Stimulated activated CD4-positive, alpha-beta T cell treated with anti-CD3 and anti-CD28 coated beads, Interleukin-4, amount 100 ng/mL, for 1 hour (primary cell): ENCODE data around the gene NMT1.
A peak's percentile ranks its signal among the peaks of the same experiment; 100 is the strongest.
"Not testable (repeated sequence)": the region's sequence is repeated elsewhere in the genome, so short reads cannot be mapped to it uniquely, and the experiment has no call there.

Experiments
- DNase-seq: peaks from one replicate; pipeline ENCODE4 v3.0.0-alpha.2; 2020

Gene NMT1

DNA sequence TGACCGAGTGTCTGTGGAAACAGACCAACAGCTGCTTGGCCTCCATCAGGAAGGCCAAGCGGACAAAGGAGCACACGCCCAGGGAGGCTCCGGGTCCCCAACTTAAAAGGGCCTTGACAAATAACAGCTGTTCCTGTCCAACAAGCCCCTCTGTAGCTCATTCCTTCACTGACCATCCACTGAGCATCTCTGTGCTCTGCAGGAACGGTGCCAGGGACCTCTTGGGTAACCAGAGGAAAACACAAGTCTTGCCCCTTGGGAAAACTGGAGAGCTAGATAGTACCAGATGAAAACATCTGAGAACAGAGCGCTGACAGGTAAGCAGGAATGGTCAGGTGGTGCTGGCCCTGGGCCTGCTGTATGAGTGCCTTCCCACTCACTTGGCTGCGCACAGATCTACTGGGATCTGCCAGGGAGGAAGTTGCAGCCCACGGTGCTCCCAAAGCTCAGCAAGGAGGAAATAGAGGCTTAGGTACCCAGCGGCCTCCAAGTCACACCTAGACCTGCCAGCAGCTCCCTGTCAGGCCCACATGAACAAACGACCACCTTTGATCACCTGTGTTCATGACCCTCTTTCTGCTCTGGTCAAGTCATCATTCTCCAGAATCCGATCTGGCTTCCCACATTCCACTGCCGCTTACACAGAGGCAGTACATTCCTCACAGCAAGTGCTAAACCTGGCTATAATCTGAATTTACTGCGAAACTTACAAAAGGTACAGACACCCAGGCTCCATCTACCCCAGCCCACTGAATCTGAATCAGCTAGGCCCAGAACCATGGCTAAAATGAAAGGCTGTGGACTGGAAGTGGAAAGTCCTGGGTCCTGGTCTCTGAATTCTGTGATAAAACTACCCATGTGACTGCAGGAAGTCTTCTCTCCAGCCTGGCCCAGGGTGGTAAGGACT, 22.1 kb upstream of the NMT1 start:
- no peak for DNase-seq

DNA sequence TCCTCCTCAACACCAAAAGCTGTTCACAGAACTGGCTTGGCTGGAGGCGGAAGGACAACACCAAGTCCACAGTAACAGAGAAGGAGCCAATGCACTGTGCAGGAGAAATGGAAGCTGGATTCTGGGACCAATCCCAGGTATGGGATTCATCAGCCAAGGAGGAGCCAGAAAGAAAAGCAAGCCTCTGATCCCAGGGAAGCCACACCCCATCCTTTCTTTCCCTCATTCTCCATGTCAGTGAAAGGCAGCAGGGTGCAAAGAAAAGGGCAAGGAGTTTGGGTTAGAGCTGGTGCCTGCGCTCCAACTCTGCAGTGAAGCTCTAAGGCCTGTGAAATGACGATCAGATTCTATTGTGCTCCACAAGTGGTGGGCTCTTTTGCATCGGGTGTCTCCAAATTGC, 20.7 kb upstream of the NMT1 start:
- no peak for DNase-seq

DNA sequence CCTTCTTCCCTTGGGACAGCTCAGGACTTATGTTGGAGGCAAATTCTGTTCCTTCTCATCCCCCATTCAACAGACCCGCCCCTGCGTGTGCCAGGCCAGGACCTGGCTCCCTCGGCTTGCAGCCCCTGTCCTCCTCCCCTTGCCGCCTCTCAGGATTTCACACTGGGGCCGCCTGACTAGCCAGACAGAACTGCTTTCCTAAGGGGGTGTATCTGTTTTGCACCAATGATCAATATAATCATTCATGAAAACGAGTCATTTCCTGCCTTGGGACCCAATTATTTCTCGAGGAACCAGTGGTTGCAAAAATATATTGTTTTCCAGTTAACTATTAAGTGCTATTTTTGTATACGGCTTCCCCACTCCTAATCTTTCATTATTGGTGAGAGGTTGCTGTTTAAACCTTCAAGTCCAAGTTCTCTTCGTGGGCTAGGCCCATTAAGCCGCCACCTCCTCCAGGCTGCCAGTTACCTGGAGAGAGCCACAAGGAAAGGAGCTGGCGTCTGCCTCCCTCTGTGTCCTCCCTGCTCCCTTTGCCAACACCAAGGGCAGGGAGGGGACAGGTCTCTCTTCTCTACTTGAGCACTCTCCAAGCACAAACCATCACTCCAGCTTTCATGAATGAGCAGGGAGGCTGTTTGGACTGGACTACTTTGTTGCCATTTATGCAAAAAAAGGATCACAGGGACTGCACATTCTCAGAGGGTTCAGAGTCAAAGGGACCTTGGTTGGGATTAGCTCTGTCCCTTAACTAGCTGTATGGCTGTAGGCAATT, 18.6 kb upstream of the NMT1 start:
- no peak for DNase-seq

DNA sequence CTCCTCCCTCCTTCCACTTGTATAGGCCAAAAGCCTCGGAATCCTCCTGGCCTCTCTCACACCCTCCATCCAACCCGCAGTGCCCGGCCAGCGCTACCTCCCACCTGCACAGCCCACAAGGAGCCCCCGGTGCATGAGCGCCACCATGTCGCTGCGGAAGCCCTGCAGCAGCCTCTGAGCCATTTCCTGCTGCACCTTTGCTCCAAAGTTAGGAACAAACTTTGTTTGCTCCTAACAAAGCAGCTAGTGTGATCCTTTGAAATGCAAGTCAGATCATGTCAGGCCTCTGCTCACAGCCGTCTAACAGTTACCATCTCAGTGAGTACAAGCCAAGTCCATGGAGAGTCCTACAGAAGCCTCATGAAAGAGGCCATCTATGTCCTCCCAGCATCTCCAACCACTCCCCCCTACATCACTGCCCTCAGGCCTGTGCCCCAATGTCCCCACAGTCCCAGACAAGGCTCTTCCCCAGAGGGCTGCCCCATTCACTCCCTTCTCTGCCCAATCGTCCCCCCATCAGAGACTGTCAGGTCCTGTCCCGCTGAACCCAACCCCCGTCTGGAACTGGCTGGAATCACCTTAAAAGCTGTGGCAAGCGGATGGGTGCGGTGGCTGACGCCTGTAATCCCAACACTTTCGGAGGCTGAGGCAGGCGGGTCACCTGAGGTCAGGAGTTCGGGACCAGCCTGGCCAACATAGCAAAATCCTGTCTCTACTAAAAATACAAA, 17.1 kb upstream of the NMT1 start:
- DNase-seq, result no peak

DNA sequence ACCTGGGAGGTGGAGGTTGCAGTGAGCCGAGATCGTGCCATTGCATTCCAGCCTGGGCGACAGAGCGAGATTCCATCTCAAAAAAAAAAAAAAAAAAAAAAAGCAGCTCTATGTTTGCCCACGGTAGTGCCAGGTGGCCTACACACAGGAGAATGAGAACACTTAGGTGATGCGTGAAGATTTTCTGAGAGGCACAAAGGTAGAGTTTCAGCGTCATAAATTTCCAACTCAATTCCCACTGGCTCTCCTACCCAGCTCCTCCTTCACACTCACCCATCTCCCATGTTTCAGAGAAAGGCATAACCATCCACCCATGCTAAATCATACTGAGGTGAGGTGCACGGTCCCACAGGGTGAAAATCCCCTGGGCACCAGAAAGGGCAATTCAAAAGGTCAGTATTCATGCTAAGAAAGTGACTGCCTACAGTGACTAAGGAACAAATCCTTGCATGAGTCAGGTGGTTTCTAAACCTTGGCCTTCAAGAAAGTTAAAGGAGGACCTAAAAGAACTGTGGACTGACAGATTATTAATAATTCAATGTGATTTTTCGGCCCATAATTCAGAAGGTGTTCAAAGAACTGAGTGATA, 14.5 kb upstream of the NMT1 start:
- no peak for DNase-seq

DNA sequence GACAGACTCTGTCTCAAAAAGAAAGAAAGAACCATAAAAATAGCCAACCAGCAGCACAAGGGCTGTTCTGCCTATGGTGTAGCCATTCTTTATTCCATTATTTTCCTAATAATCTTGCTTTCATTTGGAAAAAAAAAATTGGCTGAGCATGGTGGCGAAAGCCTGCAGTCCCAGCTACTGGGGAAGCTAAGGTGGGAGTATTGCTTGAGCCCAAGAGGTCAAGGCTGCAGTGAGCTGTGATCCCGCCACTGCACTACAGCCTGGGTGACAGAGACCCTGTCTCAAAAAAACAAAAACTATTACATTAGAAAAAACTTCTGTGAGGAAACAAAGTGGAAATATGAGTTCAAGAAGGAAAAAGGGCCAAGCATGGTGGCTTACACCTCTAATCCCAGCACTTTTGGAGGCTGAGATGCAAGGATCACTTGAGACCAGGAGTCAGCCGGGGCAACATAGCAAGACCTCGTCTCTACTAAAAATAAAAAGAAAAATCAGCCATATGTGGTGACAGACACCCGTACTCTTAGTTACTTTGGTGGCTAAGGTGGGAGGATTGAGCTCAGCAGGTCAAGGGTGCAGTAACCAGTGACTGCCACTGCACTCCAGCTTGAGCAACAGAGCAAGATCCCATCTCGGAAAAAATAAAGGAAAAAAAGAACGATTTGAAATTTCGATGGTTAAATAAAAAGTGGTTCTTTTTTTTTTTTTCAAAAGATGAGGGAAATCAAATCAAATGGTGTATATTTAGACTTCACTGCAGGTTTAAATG, 12.1 kb upstream of the NMT1 start:
- no peak for DNase-seq

DNA sequence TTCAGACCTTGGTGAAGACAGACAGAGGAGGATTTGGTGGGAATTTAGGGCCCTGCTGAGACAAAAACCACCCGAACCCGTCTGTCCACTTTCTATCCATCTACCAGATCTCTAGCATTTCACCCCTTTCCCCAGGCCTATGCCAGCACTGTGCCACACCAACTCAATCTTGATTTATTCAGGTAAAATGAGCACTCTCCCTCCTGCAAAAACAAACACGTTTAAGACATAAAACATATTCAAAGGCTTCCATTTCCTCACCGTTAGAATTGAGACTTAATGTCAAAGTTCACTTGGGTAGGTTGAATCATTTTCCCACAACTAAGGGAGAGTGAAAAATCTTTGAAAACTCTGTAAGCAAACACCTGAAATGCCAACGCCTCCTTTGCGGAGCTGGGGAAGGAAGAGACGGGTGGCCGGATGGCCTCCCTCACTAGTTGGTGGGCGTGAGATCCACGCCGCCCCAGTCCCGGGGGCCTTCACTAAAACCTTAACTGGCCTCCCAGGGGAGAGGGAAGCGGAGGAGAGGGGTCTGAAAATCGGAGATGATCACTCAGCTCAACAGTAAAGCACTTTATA, 10.5 kb upstream of the NMT1 start:
- DNase-seq, result peak; percentile 36

DNA sequence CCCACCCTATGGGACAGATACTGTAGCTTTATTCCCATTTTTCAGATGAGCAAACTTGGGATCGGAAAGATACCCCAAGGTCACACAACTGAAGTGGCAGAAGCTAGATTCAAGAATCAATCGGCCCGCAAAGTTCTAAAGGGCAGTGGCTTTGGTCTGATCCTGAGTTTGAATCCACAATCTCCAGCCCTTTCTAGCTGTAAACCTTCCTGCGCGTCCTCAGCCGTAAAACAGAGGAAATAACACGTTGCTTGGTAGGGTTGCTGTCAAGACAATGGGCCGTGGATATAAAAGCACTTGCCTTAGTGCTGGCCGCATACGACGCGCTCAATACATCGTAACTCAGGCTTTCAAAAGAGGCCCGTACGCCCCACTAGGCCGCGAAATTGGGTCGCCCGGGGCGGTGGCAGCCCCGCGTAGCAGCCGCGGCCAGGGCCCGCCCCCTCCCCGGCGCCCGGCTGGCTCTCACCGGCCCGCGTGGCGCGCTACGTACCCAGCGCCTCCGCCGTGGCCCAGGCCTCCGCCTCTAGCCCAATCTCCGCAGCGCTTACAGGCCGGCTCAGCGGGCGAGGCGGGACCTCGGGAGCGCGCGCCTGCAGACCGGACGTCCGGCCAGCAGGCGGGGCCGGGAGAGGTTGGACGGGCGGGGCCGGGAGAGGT, 9.9 kb upstream of the NMT1 start, which contains the start of gene DCAKD:
Gene DCAKD (minus strand): TSS at position 573 of the 660 bp plus-strand sequence. CDS start 16,747 bp downstream, outside the sequence.
- DNase-seq, result peak; percentile 89

DNA sequence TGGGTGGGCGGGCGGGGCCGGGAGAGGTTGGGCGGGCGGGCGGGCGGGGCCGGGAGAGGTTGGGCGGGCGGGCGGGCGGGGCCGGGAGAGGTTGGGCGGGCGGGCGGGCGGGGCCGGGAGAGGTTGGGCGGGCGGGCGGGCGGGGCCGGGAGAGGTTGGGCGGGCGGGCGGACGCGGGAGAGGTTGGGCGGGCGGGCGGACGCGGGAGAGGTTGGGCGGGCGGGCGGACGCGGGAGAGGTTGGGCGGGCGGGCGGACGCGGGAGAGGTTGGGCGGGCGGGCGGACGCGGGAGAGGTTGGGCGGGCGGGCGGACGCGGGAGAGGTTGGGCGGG, 9.4 kb upstream of the NMT1 start:
- DNase-seq, result not testable (repeated sequence)

DNA sequence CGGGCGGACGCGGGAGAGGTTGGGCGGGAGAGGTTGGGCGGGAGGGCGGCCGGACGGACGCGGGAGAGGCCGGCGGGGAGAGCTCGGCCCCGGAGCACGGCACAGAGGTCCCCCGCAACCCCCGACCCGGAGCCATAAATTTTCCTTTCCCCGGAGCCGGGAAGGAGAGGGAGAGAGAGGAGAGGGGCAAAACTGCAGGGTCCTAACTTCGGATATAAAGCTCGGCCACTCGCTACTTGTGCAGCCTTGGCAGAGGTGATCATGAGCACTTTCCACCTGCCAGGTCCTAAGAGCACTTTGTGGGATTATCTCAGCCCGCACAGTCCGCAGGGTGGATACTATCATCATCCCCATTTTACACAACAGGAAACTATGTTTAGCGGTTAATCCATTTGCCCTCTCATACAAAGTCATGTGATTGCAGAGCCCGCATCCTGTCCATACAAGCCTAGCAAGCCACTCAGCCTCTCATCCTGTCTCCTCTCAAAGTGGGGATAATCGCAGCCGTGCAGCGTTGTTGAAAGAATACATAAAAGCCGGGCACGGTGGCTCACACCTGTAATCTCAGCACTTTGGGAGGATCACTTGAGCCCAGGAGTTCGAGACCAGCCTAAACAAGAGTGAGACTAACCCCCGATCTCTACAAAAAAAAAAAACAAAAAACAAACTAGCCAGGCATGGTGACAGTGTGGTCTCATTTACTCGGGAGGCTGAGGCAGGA, 8.9 kb upstream of the NMT1 start:
- peak; percentile 13 for DNase-seq

DNA sequence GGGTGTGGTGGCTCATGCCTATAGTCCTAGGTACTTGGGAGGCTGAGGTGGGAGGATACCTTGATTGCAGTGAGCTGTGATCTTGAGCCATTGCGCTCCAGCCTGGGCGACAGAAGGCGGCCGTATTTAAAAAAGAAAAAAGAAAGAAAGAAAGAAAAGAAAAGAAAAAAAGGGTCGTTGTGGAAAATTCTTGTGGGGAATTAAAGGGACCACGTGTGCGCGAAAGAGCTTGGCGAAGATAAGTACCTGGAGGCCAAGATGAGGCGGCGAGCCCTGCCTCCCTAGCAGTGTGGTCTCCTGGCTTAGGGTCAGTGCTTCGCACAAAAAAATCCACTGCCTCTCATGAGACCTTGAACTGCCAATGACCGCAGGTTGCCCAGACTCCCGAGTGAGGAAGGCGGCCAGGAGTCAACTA, 728 bp upstream of the NMT1 start:
- peak; percentile 3 for DNase-seq

DNA sequence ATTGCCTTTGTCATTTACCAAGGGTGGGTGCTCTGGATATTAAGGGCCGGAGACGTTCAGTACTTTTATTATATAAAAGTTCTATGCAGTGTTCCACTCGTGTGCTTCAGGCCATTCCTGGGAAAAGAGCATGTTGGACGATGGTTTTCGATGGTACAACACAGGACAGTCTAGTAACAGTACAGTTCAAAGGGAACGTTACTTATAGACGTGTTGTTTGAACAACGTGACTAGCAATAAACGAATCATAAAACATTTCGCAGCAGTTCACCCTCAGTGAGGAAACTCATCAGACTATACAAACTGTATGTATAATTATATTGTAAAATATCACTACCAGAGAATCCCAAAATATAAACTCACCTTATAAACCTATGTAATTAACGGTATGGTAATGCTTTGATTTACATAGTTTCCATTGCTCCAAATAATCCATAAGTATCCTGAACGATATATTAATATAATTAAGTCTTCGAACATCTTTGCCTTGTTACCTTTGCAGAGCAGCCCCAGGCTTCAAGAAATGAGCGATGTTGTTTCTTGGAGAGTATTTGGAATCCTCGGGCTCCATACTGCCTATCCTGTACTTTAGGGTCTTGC, 589 bp downstream of the NMT1 start:
- DNase-seq, result no peak

DNA sequence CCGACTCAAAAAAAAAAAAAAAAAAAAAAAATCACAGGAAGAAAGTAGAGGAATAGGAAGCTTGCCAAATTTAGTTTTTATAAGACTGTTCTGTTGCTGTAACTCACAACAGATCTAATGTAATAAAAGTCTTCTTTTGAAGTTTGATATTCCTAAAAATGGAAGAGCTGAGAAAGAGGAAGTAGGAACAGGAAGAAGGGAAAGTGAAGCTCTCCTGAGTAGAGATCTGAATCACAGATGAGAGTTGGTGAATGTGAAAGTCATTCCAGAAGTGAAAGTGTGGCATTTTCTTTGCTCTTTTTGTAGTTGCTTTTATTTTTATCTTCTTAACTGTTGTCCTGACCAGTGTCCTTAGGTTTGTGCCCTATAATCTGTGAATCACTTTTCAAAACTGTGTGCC, 2.1 kb downstream of the NMT1 start:
- no peak for DNase-seq

DNA sequence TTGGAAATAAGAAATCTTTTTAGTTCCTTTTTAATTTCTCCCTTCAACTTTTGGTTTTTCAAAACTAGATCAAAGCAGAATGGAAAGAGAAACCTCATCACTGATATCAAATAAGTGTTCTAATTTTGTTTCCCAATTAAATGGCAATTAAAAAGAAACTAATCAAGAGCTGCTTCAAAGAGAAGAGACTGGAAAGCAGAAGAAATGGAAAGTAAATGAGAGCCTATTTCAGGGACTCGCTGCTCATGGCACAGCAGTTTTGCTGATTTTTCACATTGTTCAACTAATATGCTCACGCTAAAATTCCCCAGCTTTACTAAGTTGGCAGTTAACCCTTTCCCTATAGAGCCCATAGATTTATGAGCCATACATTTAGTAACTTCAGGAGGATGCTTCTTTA, 6.5 kb downstream of the NMT1 start:
- DNase-seq, result no peak

DNA sequence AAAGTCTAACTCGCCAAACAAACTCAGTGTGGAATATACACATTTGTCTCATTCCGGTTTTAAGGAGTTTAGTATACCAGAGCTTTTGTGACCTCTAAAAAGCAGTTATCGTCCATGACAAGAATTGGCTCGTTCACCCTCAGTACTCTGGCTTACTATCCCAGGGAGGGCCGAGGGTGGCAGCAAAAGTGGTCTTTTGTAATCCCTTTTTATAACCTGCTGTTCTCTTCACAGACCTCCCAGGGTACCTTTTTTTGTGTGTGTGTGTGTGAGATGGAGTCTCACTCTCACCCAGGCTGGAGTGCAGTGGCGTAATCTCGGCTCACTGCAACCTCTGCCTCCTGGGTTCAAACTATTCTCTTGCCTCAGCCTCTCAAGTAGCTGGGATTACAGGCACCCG, 8.9 kb downstream of the NMT1 start:
- no peak for DNase-seq

DNA sequence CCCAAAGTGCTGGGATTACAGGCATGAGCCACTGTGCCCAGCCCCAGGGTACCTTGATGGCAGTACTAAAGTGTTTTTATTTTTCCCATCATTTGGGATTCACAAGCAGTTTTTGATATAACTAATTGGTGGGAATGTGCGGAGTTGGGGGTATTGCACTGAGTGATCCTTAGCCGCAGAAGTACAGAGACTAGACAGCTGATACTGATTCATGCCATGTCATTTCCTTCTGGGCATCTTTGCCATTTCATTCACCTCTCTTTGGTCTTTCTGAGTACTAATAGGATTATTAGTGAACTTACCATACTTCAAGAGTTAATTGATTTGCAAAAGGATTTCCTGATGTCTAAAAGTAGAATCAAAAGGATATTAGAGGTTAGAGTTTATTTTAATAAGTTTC, 9.7 kb downstream of the NMT1 start:
- DNase-seq, result no peak

DNA sequence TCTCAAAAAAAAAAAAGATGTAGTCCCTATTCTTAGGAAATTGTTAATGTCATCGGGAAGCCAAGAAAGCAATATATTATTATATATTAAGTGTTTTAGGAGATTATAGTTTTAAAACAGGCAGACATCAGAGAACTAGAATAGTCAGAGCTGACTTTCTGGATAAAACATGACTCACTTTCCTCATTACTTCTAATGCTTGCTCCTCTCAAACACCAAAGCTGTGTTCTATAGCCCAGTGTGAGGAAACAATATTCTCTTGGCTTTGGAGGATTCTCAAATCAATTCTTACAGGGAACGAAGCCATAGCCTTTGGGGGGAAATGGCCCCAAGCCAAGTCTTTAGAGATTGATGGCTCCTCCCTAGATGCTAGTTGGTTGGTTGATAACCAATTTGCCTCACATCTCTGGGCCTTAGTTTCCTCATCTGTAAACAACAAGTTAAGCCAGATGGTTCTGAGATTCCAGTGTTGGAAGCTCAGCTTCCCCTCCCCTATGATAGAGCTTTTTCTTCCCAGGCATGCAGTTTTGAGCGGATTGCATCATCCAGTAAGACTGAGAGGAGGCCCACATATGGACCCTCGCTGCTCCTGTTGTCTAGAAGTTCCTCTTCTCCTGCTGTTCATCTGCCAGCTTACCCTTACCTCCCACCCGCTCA, 12.4 kb downstream of the NMT1 start:
- DNase-seq, result no peak

DNA sequence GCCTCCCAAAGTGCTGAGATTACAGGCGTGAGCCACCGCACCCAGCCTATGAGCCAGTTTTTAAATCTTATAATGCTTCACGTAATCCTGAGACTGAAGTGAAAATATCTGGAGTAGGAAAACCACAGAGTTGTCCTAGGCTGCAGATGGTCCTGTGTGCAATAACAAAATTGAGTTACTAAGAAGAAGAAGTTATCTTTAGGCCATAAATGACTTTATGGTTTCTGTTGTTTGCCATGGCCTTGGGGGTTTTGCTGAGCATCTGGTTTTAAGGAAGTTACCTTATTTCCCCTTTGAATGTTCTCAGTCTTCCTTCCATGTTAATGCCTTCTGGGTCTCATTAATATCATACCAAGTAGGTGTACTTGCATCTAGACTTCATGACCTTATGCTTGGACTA, 16.5 kb downstream of the NMT1 start:
- DNase-seq, result no peak

DNA sequence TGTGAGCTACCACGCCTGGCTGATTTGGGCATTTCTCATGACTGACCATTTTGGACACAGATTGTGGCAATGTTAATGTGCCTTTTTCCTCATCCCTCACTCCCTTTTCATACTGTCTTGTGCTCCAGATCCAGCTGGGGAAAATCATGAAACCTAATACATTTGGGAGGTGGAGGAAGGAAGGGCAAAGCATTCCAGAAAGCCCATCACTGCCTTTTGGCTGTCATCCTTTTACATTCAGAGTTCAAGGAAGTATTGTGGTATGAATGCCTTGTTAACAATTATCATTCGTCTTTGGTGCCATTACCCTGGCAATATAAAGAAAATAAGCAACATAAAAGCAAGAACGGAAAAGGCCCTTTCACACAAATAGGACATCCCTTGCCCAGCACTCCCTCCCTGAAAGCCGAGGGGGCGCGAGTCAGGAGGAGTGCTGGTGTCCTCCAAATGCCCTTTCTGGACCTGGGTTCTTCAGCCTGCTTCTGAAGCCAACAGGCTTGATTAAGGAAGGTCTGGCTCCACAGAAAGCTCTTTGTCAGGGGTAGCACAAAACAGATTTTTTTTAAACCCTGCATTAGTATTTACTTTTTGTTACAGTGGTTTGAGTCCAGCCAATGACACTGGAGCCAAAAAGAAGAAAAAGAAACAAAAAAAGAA, 20.1 kb downstream of the NMT1 start:
- DNase-seq, result no peak
